ENCODE data around the gene GINS2. TPM values are rescaled to one million over a fixed set of nuclear protein-coding genes. Genes with fewer than 3 reads are reported as not detected.

The GINS2 gene
- total RNA-seq, 1 experiment from 2014 or later: 25.2 TPM

DNA sequence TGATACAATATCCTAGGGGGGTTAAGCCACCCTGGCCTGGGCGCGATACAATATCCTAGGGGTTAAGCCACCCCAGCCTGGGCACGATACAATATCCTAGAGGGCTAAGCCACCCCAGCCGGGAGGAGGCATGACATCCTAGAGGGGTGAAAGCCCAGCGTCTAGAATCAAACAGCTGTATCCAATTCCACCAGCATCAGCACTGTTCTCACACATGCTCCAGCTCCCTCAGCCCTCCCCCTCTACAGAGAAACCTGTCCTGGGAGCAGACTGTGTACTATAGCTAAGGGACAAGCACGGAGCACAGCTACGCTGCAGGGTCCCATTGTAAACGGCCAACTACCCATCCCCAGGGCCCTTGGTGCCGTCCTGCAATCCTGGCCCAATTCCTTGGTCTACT is 6.2 kb downstream of the GINS2 start:
- H3K4me1 Mint-ChIP-seq (ENCODE audit: low read depth, unreplicated experiment): no peaks in the 10 kb centered on the region
- H3K9me3 Mint-ChIP-seq (ENCODE audit: low read depth, unreplicated experiment): no peaks in the 10 kb centered on the region
- H3K27ac Mint-ChIP-seq (ENCODE audit: unreplicated experiment): no peak overlapping the region
- DNase-seq: no peak
- H3K4me3 Mint-ChIP-seq (ENCODE audit: low read depth, unreplicated experiment): no peak overlapping the region
- intact Hi-C loops (cut with micrococcal nuclease; ENCODE audit: unreplicated experiment): no loop called here
- CTCF ChIA-PET: interaction anchor here (0.8 to 1.5 kb wide), 2 partner anchors 266 to 860 kb away, joined by 3 to 4 read pairs; no protein-coding TSS in a partner anchor
- TF ChIP-seq, protein P1, sequence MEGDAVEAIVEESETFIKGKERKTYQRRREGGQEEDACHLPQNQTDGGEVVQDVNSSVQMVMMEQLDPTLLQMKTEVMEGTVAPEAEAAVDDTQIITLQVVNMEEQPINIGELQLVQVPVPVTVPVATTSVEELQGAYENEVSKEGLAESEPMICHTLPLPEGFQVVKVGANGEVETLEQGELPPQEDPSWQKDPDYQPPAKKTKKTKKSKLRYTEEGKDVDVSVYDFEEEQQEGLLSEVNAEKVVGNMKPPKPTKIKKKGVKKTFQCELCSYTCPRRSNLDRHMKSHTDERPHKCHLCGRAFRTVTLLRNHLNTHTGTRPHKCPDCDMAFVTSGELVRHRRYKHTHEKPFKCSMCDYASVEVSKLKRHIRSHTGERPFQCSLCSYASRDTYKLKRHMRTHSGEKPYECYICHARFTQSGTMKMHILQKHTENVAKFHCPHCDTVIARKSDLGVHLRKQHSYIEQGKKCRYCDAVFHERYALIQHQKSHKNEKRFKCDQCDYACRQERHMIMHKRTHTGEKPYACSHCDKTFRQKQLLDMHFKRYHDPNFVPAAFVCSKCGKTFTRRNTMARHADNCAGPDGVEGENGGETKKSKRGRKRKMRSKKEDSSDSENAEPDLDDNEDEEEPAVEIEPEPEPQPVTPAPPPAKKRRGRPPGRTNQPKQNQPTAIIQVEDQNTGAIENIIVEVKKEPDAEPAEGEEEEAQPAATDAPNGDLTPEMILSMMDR (IDR thresholded peaks at IDR 0.05; ENCODE audit: unreplicated experiment): no peak
- peaks cover under 1% of the 10 kb centered on the region for H3K36me3 Mint-ChIP-seq (ENCODE audit: insufficient read depth, unreplicated experiment)
- no TSS peak for BruUV-seq (replicated peaks)
- no peaks in the 10 kb centered on the region for H3K27me3 Mint-ChIP-seq (ENCODE audit: unreplicated experiment)

DNA sequence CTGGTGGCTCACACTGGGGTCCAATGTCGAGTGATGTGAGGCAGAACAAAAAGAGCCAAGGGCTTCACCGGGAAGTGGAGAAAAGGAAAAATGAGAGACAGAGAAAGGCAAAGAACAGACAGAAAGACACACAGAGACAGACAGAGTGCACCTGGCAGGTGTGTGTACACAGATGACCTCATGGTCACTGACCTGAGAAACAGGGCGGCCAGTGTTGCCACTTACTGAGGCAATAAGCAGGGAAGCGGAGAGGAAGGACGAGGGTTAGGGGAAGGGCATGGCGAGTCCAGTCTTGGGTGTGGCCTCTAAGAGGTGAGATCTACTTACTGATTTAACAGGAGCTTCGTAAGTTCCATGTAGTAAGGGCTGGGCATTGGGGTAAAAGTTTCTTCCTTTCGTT is 7.5 kb downstream of the GINS2 start:
- Mint-ChIP-seq H3K9me3 (ENCODE audit: low read depth, unreplicated experiment) (no peaks in the 10 kb centered on the region), H3K27me3 (ENCODE audit: unreplicated experiment) (no peaks in the 10 kb centered on the region), H3K4me1 (ENCODE audit: low read depth, unreplicated experiment) (no peaks in the 10 kb centered on the region), H3K27ac (ENCODE audit: unreplicated experiment) (no peak overlapping the region), H3K4me3 (ENCODE audit: low read depth, unreplicated experiment) (no peak overlapping the region), H3K36me3 (ENCODE audit: insufficient read depth, unreplicated experiment) (no peaks in the 10 kb centered on the region)
- no TSS peak for BruUV-seq (replicated peaks)
- intact Hi-C loops (cut with micrococcal nuclease; ENCODE audit: unreplicated experiment): no loop called here
- TF ChIP-seq, protein P1 (IDR thresholded peaks at IDR 0.05; ENCODE audit: unreplicated experiment): no peak
- CTCF ChIA-PET: no interaction called here
- DNase-seq: no peak

DNA sequence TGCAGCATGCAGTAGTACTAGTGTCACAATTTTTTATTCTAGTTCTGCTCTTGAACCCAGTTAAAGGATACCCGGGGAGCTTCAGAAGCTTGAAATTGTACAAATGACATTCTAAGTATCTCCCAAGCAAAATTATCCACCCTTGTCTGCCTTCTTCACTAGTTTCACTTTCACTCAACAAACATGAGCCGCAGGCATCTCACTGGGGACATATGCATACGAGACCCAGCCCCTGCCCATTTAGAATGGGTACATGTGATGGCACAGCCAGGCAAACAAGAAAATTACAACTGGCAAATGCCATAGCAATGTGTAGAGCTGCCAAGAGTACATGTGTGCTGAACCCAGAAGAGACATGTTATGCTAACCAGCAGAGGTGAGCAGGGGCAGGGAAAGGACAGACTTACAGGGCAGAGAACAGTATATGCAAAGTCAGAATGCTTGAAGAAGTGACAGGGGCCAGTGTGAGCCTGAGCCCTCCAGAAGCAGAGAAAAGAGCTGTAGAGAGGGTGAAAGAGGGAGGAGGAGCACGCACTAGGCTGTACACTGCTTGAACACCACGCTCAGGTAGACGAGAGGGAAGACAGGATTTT is 8.3 kb downstream of the GINS2 start:
- intact Hi-C loops (cut with micrococcal nuclease; ENCODE audit: unreplicated experiment): no loop called here
- CTCF ChIA-PET: no interaction called here

DNA sequence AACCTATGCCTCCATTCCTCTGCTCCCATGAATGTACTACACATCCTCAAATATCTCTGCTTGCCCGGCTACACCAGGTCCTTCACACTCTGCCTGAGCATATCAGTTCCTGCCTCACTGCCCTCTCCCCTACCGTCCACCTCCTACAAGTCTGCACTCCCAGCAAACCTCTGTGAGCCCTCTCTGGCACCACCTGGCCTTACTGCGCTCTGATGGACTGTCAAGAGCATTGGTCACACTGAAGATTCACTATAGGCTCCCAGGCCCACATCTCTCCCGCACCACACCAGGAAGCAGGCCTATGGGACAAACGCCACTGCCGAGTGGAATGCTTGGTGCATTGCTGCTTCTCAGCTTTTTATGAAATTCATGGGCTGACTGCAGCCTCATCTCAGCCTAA is 8.9 kb downstream of the GINS2 start:
- no peak for DNase-seq
- TF ChIP-seq, protein P1 (IDR thresholded peaks at IDR 0.05; ENCODE audit: unreplicated experiment): no peak
- Mint-ChIP-seq H3K9me3 (ENCODE audit: low read depth, unreplicated experiment) (no peaks in the 10 kb centered on the region), H3K4me1 (ENCODE audit: low read depth, unreplicated experiment) (peaks cover 4% of the 10 kb centered on the region), H3K27ac (ENCODE audit: unreplicated experiment) (no peak overlapping the region), H3K27me3 (ENCODE audit: unreplicated experiment) (no peaks in the 10 kb centered on the region), H3K36me3 (ENCODE audit: insufficient read depth, unreplicated experiment) (peaks cover 6% of the 10 kb centered on the region), H3K4me3 (ENCODE audit: low read depth, unreplicated experiment) (no peak overlapping the region)
- BruUV-seq (replicated peaks): no TSS peak
- CTCF ChIA-PET: no interaction called here
- intact Hi-C loops (cut with micrococcal nuclease; ENCODE audit: unreplicated experiment): loop anchor here (5.0 kb wide), 1 partner anchor 77 kb away; no protein-coding TSS in a partner anchor

More for the DNA sequence above, 8.3 kb downstream of the GINS2 start:
- Mint-ChIP-seq H3K4me1 (ENCODE audit: low read depth, unreplicated experiment) (no peaks in the 10 kb centered on the region), H3K27ac (ENCODE audit: unreplicated experiment) (no peak overlapping the region), H3K4me3 (ENCODE audit: low read depth, unreplicated experiment) (no peak overlapping the region), H3K27me3 (ENCODE audit: unreplicated experiment) (no peaks in the 10 kb centered on the region), H3K9me3 (ENCODE audit: low read depth, unreplicated experiment) (no peaks in the 10 kb centered on the region), H3K36me3 (ENCODE audit: insufficient read depth, unreplicated experiment) (peaks cover under 1% of the 10 kb centered on the region)
- TF ChIP-seq, protein P1 (IDR thresholded peaks at IDR 0.05; ENCODE audit: unreplicated experiment): no peak
- no TSS peak for BruUV-seq (replicated peaks)
- DNase-seq: no peak

Measured in Calu3 (cell line).